Measurements from ENCODE around the gene PACSIN3. TPM values are rescaled to one million over a fixed set of nuclear protein-coding genes. Genes with fewer than 3 reads are reported as not detected.

PACSIN3 gene
- polyA plus RNA-seq, 1 donor from 2014 or later: not detected

GRCh38 chr11:47182380-47182779, 3.9 kb downstream of the PACSIN3 start:
- no peaks in the 10 kb centered on the region for H3K9me3 ChIP-seq (ENCODE audit: low read length)
- H3K27me3 ChIP-seq (ENCODE audit: insufficient read depth, low read depth, low read length): peaks cover 31% of the 10 kb centered on the region
- no peaks in the 10 kb centered on the region for H3K36me3 ChIP-seq (ENCODE audit: insufficient read depth, low read length)
- H2AFZ ChIP-seq (ENCODE audit: low read depth, low read length): no peak overlapping the region
- H4K20me1 ChIP-seq (ENCODE audit: insufficient read depth): no peaks in the 10 kb centered on the region
- no peak overlapping the region for H3K27ac ChIP-seq (ENCODE audit: low read length)
- H3K9me2 ChIP-seq (ENCODE audit: insufficient read depth, low read length): no peaks in the 10 kb centered on the region
- no peaks in the 10 kb centered on the region for H3K79me2 ChIP-seq (replicated peaks; ENCODE audit: insufficient read depth, low read length)
- TF ChIP-seq EP300 (conservative IDR thresholded peaks at IDR 0.05; ENCODE audit: poor library complexity, severe bottlenecking) (no peak), POLR2AphosphoS5 (IDR thresholded peaks at IDR 0.05) (no peak), SMC3 (conservative IDR thresholded peaks at IDR 0.05; ENCODE audit: poor library complexity) (no peak), CTCF (IDR thresholded peaks at IDR 0.05; ENCODE audit: poor library complexity, severe bottlenecking) (no peak), MXI1 (conservative IDR thresholded peaks at IDR 0.05; ENCODE audit: poor library complexity, severe bottlenecking) (no peak), TAF1 (IDR thresholded peaks at IDR 0.05; ENCODE audit: low read depth) (no peak), EZH2 (IDR thresholded peaks at IDR 0.05; ENCODE audit: borderline replicate concordance, insufficient read depth, low read length, poor library complexity, severe bottlenecking) (no peak), RAD21 (conservative IDR thresholded peaks at IDR 0.05) (no peak), REST (IDR thresholded peaks at IDR 0.05; ENCODE audit: borderline replicate concordance) (no peak)
- H3K4me3 ChIP-seq (ENCODE audit: low read length): no peak overlapping the region
- no peaks in the 10 kb centered on the region for H3F3A ChIP-seq (ENCODE audit: insufficient read depth, low read length, poor library complexity, severe bottlenecking)
- no peak overlapping the region for H3K4me2 ChIP-seq (ENCODE audit: low read length)
- no peak overlapping the region for H3K9ac ChIP-seq (ENCODE audit: low read length)

GRCh38 chr11:47181271-47181670, 5.0 kb downstream of the PACSIN3 start:
- Histone ChIP-seq H3K9ac (ENCODE audit: low read length) (no peak overlapping the region), H3K36me3 (ENCODE audit: insufficient read depth, low read length) (no peaks in the 10 kb centered on the region), H3K27me3 (ENCODE audit: insufficient read depth, low read depth, low read length) (peaks cover 21% of the 10 kb centered on the region), H3K4me2 (ENCODE audit: low read length) (no peak overlapping the region), H3K79me2 (replicated peaks; ENCODE audit: insufficient read depth, low read length) (peaks cover 3% of the 10 kb centered on the region), H3K9me2 (ENCODE audit: insufficient read depth, low read length) (no peaks in the 10 kb centered on the region), H3K9me3 (ENCODE audit: low read length) (no peaks in the 10 kb centered on the region), H3K27ac (ENCODE audit: low read length) (no peak overlapping the region), H4K20me1 (ENCODE audit: insufficient read depth) (no peaks in the 10 kb centered on the region), H3F3A (ENCODE audit: insufficient read depth, low read length, poor library complexity, severe bottlenecking) (no peaks in the 10 kb centered on the region), H3K4me3 (ENCODE audit: low read length) (no peak overlapping the region), H2AFZ (ENCODE audit: low read depth, low read length) (no peak overlapping the region)
- TF ChIP-seq MXI1 (conservative IDR thresholded peaks at IDR 0.05; ENCODE audit: poor library complexity, severe bottlenecking): no peak
- TF ChIP-seq REST (IDR thresholded peaks at IDR 0.05; ENCODE audit: borderline replicate concordance): no peak
- no peak for TF ChIP-seq TAF1 (IDR thresholded peaks at IDR 0.05; ENCODE audit: low read depth)
- TF ChIP-seq POLR2AphosphoS5 (IDR thresholded peaks at IDR 0.05): no peak
- TF ChIP-seq SMC3 (conservative IDR thresholded peaks at IDR 0.05; ENCODE audit: poor library complexity): no peak
- TF ChIP-seq CTCF (IDR thresholded peaks at IDR 0.05; ENCODE audit: poor library complexity, severe bottlenecking): no peak
- no peak for TF ChIP-seq EP300 (conservative IDR thresholded peaks at IDR 0.05; ENCODE audit: poor library complexity, severe bottlenecking)
- TF ChIP-seq RAD21 (conservative IDR thresholded peaks at IDR 0.05): no peak
- TF ChIP-seq EZH2 (IDR thresholded peaks at IDR 0.05; ENCODE audit: borderline replicate concordance, insufficient read depth, low read length, poor library complexity, severe bottlenecking): no peak
